PC-3 (cell line): ENCODE results near the gene KRTAP8-1.

Experiments used
- EZH2 ChIP-seq: fragments of 300-600 bp; sonication (generic); IDR thresholded peaks from one replicate; pipeline ENCODE4 v1.6.1; 2017; ENCODE audit warnings: antibody characterized with exemption, mild to moderate bottlenecking, low read length; ENCODE audit not compliant: unreplicated experiment
- EZH2phosphoT487 ChIP-seq: fragments of 300-600 bp; sonication (generic); IDR thresholded peaks from 2 replicates; pipeline ENCODE4 v1.6.1; 2018; ENCODE audit warnings: mild to moderate bottlenecking, antibody characterized with exemption, low read length, borderline replicate concordance
- TF ChIP-seq, protein P1 (sequence below): fragments of 300-600 bp; sonication (generic); conservative IDR thresholded peaks from 2 replicates; pipeline ENCODE4 v1.5.1; 2017; ENCODE audit warnings: antibody characterized with exemption, low read depth, mild to moderate bottlenecking, low read length

GRCh38 chr21:30818837-30819610 lies 6.0 kb upstream of the KRTAP8-1 start:
- TF ChIP-seq, protein P1, sequence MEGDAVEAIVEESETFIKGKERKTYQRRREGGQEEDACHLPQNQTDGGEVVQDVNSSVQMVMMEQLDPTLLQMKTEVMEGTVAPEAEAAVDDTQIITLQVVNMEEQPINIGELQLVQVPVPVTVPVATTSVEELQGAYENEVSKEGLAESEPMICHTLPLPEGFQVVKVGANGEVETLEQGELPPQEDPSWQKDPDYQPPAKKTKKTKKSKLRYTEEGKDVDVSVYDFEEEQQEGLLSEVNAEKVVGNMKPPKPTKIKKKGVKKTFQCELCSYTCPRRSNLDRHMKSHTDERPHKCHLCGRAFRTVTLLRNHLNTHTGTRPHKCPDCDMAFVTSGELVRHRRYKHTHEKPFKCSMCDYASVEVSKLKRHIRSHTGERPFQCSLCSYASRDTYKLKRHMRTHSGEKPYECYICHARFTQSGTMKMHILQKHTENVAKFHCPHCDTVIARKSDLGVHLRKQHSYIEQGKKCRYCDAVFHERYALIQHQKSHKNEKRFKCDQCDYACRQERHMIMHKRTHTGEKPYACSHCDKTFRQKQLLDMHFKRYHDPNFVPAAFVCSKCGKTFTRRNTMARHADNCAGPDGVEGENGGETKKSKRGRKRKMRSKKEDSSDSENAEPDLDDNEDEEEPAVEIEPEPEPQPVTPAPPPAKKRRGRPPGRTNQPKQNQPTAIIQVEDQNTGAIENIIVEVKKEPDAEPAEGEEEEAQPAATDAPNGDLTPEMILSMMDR: no peak
- no peak for TF ChIP-seq EZH2
- TF ChIP-seq EZH2phosphoT487: no peak
